Upper lobe of left lung (tissue), 6 donors: Measurements from ENCODE around the gene LRCOL1. TPM values are rescaled to one million over a fixed set of nuclear protein-coding genes. Genes with fewer than 3 reads are reported as not detected.

Experiments used
- ATAC-seq, 2 donors: fragments of 200-7000 bp; cut with Tn5 transposase; one replicate each; pipeline ENCODE4 v1.9.1; 2022; ENCODE audit warnings: mild to moderate bottlenecking in 2 of 2, moderate library complexity in 2 of 2; ENCODE audit not compliant: low FRiP score in 2 of 2
- DNase-seq, 2 donors: peaks; one replicate each; pipeline ENCODE4 v3.0.0-alpha.2; 2019 to 2020
- H3K27ac ChIP-seq, 4 donors: fragments of 200-600 bp; sonication (generic); one replicate each; pipeline ENCODE4 v1.5.1; 2016 to 2019
- H3K27me3 ChIP-seq, 4 donors: fragments of 200-600 bp; sonication (generic); one replicate each; pipeline ENCODE4 v1.5.1; 2017 to 2019
- H3K36me3 ChIP-seq, 4 donors: fragments of 200-600 bp; sonication (generic); one replicate each; pipeline ENCODE4 v1.5.1; 2016 to 2019
- H3K4me1 ChIP-seq, 4 donors: fragments of 200-600 bp; sonication (generic); one replicate each; pipeline ENCODE4 v1.5.1; 2018 to 2019
- H3K4me3 ChIP-seq, 4 donors: fragments of 200-600 bp; sonication (generic); one replicate each; pipeline ENCODE4 v1.5.1; 2017 to 2019; ENCODE audit warnings: mild to moderate bottlenecking in 2 of 4, moderate library complexity in 1 of 4
- H3K9me3 ChIP-seq, 4 donors: fragments of 200-600 bp; sonication (generic); one replicate each; pipeline ENCODE4 v1.5.1; 2018 to 2019
- CTCF ChIP-seq, 6 experiments: fragments of 450-650 bp in 4 of 6; fragments of 200-600 bp in 2 of 6; sonication (generic) in 2 of 6; IDR thresholded peaks; one replicate each; pipeline ENCODE4 v1.5.1; 2016 to 2019; ENCODE audit warnings: antibody characterized with exemption in 6 of 6
- EP300 ChIP-seq, 4 donors: sonication (generic); formaldehyde crosslinking; IDR thresholded peaks; one replicate each; pipeline ENCODE4 v1.5.1; 2017; ENCODE audit warnings: antibody characterized with exemption in 4 of 4, control low read depth in 2 of 4
- POLR2A ChIP-seq, 4 donors: fragments of 450-650 bp; IDR thresholded peaks; one replicate each; pipeline ENCODE4 v1.5.1; 2016 to 2017; ENCODE audit warnings: antibody characterized with exemption in 4 of 4, mild to moderate bottlenecking in 2 of 4
- POLR2AphosphoS5 ChIP-seq, 2 donors: sonication (generic); formaldehyde crosslinking; IDR thresholded peaks; one replicate each; pipeline ENCODE4 v1.5.1; 2017; ENCODE audit warnings: antibody characterized with exemption in 2 of 2
- WGBS, 2 donors: methylation state at CpG; one replicate each; pipeline ENCODE4 v1.1.5; 2017 to 2018; 5-methylcytosine and 5-hydroxymethylcytosine counted together
- total RNA-seq, 6 donors: library from RNA; depleted of rRNA in 4 of 6; stranded (reverse); fragments of >200 nt in 4 of 6; gene quantifications; one replicate each; pipeline versions ENCODE4 v1.1.0 to v1.2.1, GENCODE V29; 2016 to 2021
- donor health status: DM: no; HTN: no; CAD: no; lungs with moderate emphysema.
- donor health status: DM: no; HTN: yes; CAD: no; lungs with severe emphysema.

The LRCOL1 gene
- total RNA-seq, 6 donors from 2014 or later, result 0.92 to 3.7 TPM; not detected in 4

- peak in 1 of 2 donors; percentile 83 for DNase-seq
- no peaks in the 10 kb centered on the region for H3K36me3 ChIP-seq
- peaks cover 11 to 37% (median 23%) of the 10 kb centered on the region in 4 donors for H3K4me1 ChIP-seq
- peak overlapping the region in 1 of 4 donors; percentile 71 for H3K27ac ChIP-seq
- H3K27me3 ChIP-seq, result peaks cover 0 to 6% (median under 1%) of the 10 kb centered on the region in 4 donors
- no peaks in the 10 kb centered on the region for H3K9me3 ChIP-seq
- peak overlapping the region in 3 of 4 donors; percentile 39 to 43 (median 40) for H3K4me3 ChIP-seq
- TF ChIP-seq EP300 (IDR thresholded peaks at IDR 0.05), result no peak
- TF ChIP-seq POLR2AphosphoS5 (IDR thresholded peaks at IDR 0.05), result no peak
- TF ChIP-seq POLR2A (IDR thresholded peaks at IDR 0.05), result no peak
- TF ChIP-seq CTCF (IDR thresholded peaks at IDR 0.05), result no peak
- ATAC-seq, result no peak
- WGBS, 2 donors, result 7 to 11% methylated on average over 13 to 18 of the region's 58 CpGs
Measured at GRCh38 chr12:132597333-132598316, 12.8 kb downstream of the LRCOL1 start.

GRCh38 chr12:132596016-132596415 lies 14.4 kb downstream of the LRCOL1 start:
- H3K36me3 ChIP-seq, result no peaks in the 10 kb centered on the region
- peak; percentile 41 to 73 for DNase-seq
- no peak overlapping the region for H3K27ac ChIP-seq
- no peak overlapping the region for H3K4me3 ChIP-seq
- no peaks in the 10 kb centered on the region for H3K9me3 ChIP-seq
- H3K27me3 ChIP-seq, result peaks cover 0 to 4% (median 0%) of the 10 kb centered on the region in 4 donors
- H3K4me1 ChIP-seq, result peaks cover 8 to 31% (median 20%) of the 10 kb centered on the region in 4 donors
- TF ChIP-seq POLR2AphosphoS5 (IDR thresholded peaks at IDR 0.05) (no peak), POLR2A (IDR thresholded peaks at IDR 0.05) (no peak), CTCF (IDR thresholded peaks at IDR 0.05) (no peak), EP300 (IDR thresholded peaks at IDR 0.05) (no peak)
- ATAC-seq, result no peak
- WGBS, 2 donors, result 74 to 77% methylated on average over 6 to 18 of the region's 18 CpGs

GRCh38 chr12:132595183-132595582 lies 15.2 kb downstream of the LRCOL1 start:
- peaks cover 4 to 23% (median 15%) of the 10 kb centered on the region in 4 donors for H3K4me1 ChIP-seq
- H3K27ac ChIP-seq, result no peak overlapping the region
- H3K9me3 ChIP-seq, result no peaks in the 10 kb centered on the region
- no peak for TF ChIP-seq CTCF (IDR thresholded peaks at IDR 0.05)
- no peak for TF ChIP-seq POLR2AphosphoS5 (IDR thresholded peaks at IDR 0.05)
- TF ChIP-seq POLR2A (IDR thresholded peaks at IDR 0.05), result no peak
- TF ChIP-seq EP300 (IDR thresholded peaks at IDR 0.05), result no peak
- ATAC-seq (no peak), DNase-seq (no peak)
- no peaks in the 10 kb centered on the region for H3K27me3 ChIP-seq
- H3K36me3 ChIP-seq, result no peaks in the 10 kb centered on the region
- WGBS, 2 donors, result 81 to 86% methylated on average over 11 of the region's 11 CpGs
- H3K4me3 ChIP-seq, result no peak overlapping the region

GRCh38 chr12:132593938-132594358 lies 16.4 kb downstream of the LRCOL1 start:
- peak overlapping the region in 3 of 4 donors; percentile 21 to 30 (median 29) for H3K4me3 ChIP-seq
- peaks cover 4 to 19% (median 13%) of the 10 kb centered on the region in 4 donors for H3K4me1 ChIP-seq
- H3K27ac ChIP-seq, result peak overlapping the region in 1 of 4 donors; percentile 43
- no peaks in the 10 kb centered on the region for H3K9me3 ChIP-seq
- peak; percentile 91 to 98 for ATAC-seq
- H3K36me3 ChIP-seq, result no peaks in the 10 kb centered on the region
- WGBS, 2 donors, result 16 to 17% methylated on average over 11 of the region's 11 CpGs
- H3K27me3 ChIP-seq, result no peaks in the 10 kb centered on the region
- peak; percentile 82 to 96 for DNase-seq
- TF ChIP-seq EP300 (IDR thresholded peaks at IDR 0.05) (no peak), POLR2A (IDR thresholded peaks at IDR 0.05) (no peak), POLR2AphosphoS5 (IDR thresholded peaks at IDR 0.05) (no peak), CTCF (IDR thresholded peaks at IDR 0.05) (no peak)
